GM12878 (cell line): ENCODE measurements around the gene SPAG6. TPM values are rescaled to one million over a fixed set of nuclear protein-coding genes. Genes with fewer than 3 reads are reported as not detected.

Experiments used
- ATAC-seq: fragments of 200-7000 bp; cut with Tn5 transposase; 3 replicates; pipeline ENCODE4 v1.9.1; 2020; ENCODE audit warnings: mild to moderate bottlenecking, moderate library complexity
- BruUV-seq: library from RNA; stranded (reverse); fragments of 400-500 nt; replicated peaks from 2 replicates; lab custom pipeline; 2021; lab: Mats Ljungman, UMichigan
- CTCF ChIA-PET: fragments of 300-600 bp; sonication (Branson Sonifier 250); formaldehyde crosslinking; extraction: SDS; loops from one replicate; lab custom pipeline; 2021; ENCODE audit warnings: inconsistent platforms; lab: Yijun Ruan, JAX
- POLR2A ChIA-PET: fragments of 350-600 bp; formaldehyde crosslinking; extraction: SDS; loops from one replicate; lab custom pipeline; 2021; ENCODE audit warnings: inconsistent platforms; lab: Charles Lee
- RAD21 ChIA-PET: fragments of 300-600 bp; sonication (Branson Sonifier 250); formaldehyde crosslinking; loops from one replicate; lab custom pipeline; 2023; ENCODE audit warnings: antibody characterized with exemption; ENCODE audit not compliant: unreplicated experiment; lab: Charles Lee
- SMC1A ChIA-PET: fragments of 300-600 bp; sonication (Branson Sonifier 250); formaldehyde crosslinking; loops from one replicate; lab custom pipeline; 2023; ENCODE audit not compliant: unreplicated experiment, uncharacterized antibody; lab: Charles Lee
- DNase-seq: peaks from one replicate; pipeline ENCODE4 v3.0.0-alpha.2; 2011; ENCODE audit warnings: low read depth, low spot score
- FAIRE-seq: peaks from 3 replicates; lab custom pipeline; 2011; peaks lifted over from hg19 to GRCh38; lab: Jason Lieb, UNC
- H2AFZ ChIP-seq: 2 replicates; pipeline ENCODE4 v1.6.0; 2011; ENCODE audit warnings: low read depth, low read length, control low read depth; ENCODE audit not compliant: control insufficient read depth
- H3K27ac ChIP-seq: 2 replicates; pipeline ENCODE4 v1.5.1; 2011; ENCODE audit warnings: control low read depth; ENCODE audit not compliant: control insufficient read depth, insufficient read depth
- H3K27me3 ChIP-seq, 2 experiments: replicated peaks in 1 of 2; 2 replicates each; pipeline versions ENCODE4 v1.6.0 to v1.6.1; 2011; ENCODE audit warnings: low read length in 1 of 2; ENCODE audit not compliant: control insufficient read depth in 2 of 2, insufficient read depth in 2 of 2
- H3K36me3 ChIP-seq, 2 experiments: 2 replicates each; pipeline ENCODE4 v1.5.1; 2011; ENCODE audit warnings: low read length in 1 of 2; ENCODE audit not compliant: control insufficient read depth in 2 of 2, insufficient read depth in 2 of 2
- H3K4me1 ChIP-seq: 2 replicates; pipeline ENCODE4 v1.6.1; 2011; ENCODE audit warnings: mild to moderate bottlenecking, low read length, moderate library complexity, mixed read lengths; ENCODE audit not compliant: control insufficient read depth, insufficient read depth
- H3K4me2 ChIP-seq: 2 replicates; pipeline ENCODE4 v1.6.0; 2011; ENCODE audit warnings: control low read depth; ENCODE audit not compliant: control insufficient read depth, insufficient read depth
- H3K4me3 ChIP-seq: fragments of 200-600 bp; sonication (generic); 2 replicates; pipeline ENCODE4 v1.5.1; 2016
- H3K79me2 ChIP-seq: 2 replicates; pipeline ENCODE4 v1.6.0; 2011; ENCODE audit warnings: low read length; ENCODE audit not compliant: control insufficient read depth, insufficient read depth
- H3K9ac ChIP-seq: 2 replicates; pipeline ENCODE4 v1.8.0; 2011; ENCODE audit warnings: low read length, control low read depth, mixed read lengths; ENCODE audit not compliant: control insufficient read depth, insufficient read depth
- H3K9me3 ChIP-seq: replicated peaks from 3 replicates; pipeline ENCODE4 v1.5.1; 2011; ENCODE audit warnings: mild to moderate bottlenecking, low read length; ENCODE audit not compliant: control insufficient read depth, insufficient read depth
- H4K20me1 ChIP-seq: 2 replicates; pipeline ENCODE4 v1.6.0; 2011; ENCODE audit not compliant: control insufficient read depth, insufficient read depth
- CHD2 ChIP-seq: IDR thresholded peaks from 2 replicates; pipeline ENCODE4 v1.6.1; 2011; ENCODE audit warnings: low read depth, low read length, improper control_type of control experiment, borderline replicate concordance
- EZH2 ChIP-seq: IDR thresholded peaks from 2 replicates; pipeline ENCODE4 v1.6.1; 2012; ENCODE audit warnings: low read depth, mild to moderate bottlenecking, control low read depth, inconsistent platforms, low read length, borderline replicate concordance; ENCODE audit not compliant: control insufficient read depth
- FOXM1 ChIP-seq: IDR thresholded peaks from 2 replicates; pipeline ENCODE4 v1.6.1; 2012; ENCODE audit warnings: low read depth, mild to moderate bottlenecking, inconsistent platforms, low read length, moderate library complexity
- IKZF1 ChIP-seq: fragments of 450-650 bp; conservative IDR thresholded peaks from 2 replicates; pipeline ENCODE4 v1.6.1; 2017; ENCODE audit warnings: antibody characterized with exemption, mild to moderate bottlenecking
- PML ChIP-seq: IDR thresholded peaks from 2 replicates; pipeline ENCODE4 v1.6.1; 2012; ENCODE audit warnings: low read length, inconsistent platforms
- SKIL ChIP-seq: fragments of 450-650 bp; IDR thresholded peaks from 2 replicates; pipeline ENCODE4 v1.6.1; 2017; ENCODE audit warnings: mild to moderate bottlenecking, low read depth, inconsistent platforms; ENCODE audit not compliant: poor library complexity, severe bottlenecking
- WGBS: methylation state at CpG from one replicate; pipeline ENCODE4 v1.1.6; 2016; ENCODE audit warnings: low lambda C conversion rate; ENCODE audit not compliant: insufficient replicate concordance, insufficient coverage; ENCODE audit errors: missing lambda C conversion rate; 5-methylcytosine and 5-hydroxymethylcytosine counted together
- in situ Hi-C: fragments of 300-500 bp; cut with MboI; formaldehyde crosslinking; loops from 9 replicates; pipeline ENCODE4 v1.14.3; 2018; ENCODE audit warnings: mixed read lengths
- intact Hi-C: fragments of 100-400 bp; cut with micrococcal nuclease; formaldehyde crosslinking; loops from one replicate; pipeline ENCODE4 v1.14.2; 2022; ENCODE audit not compliant: unreplicated experiment
- polyA plus RNA-seq, 11 experiments: library from polyadenylated mRNA; depleted of rRNA in 4 of 11; unstranded in 6 of 11; stranded (reverse) in 5 of 11; fragments of >200 nt; fragmentation: Nextera tagmentation in 4 of 11; fragmentation: Illumina TruSeq in 1 of 11; extraction: Ambion mirVana in 4 of 11; extraction: Trizol in 1 of 11; gene quantifications; 1 replicate in 1 of 11; 2 replicates in 10 of 11; pipeline versions ENCODE4 v1.2.1 to v1.2.3, GENCODE V29; 2011 to 2016; ENCODE audit warnings: inconsistent platforms in 2 of 11, missing spikeins in 2 of 11, low read depth in 1 of 11
- total RNA-seq, 4 experiments: library from RNA; depleted of rRNA in 3 of 4; stranded (reverse); fragments of >200 nt in 3 of 4; fragmentation: Illumina TruSeq in 1 of 4; extraction: Trizol in 1 of 4; gene quantifications; 2 replicates each; pipeline versions ENCODE4 v1.2.1 to v1.2.3, GENCODE V29; 2013 to 2021

The SPAG6 gene
- total and polyA plus RNA-seq, 10 of the 15 experiments (the other 5 are each of a cell fraction or from before 2014, with no cell fraction given) = 0.13 to 0.99 (median 0.40) TPM; not detected in 1

GRCh38 chr10:22437620-22438588, 92.6 kb downstream of the SPAG6 start:
- intact Hi-C loops (loop anchor here (1.0 to 10.0 kb wide), 5 partner anchors 97 to 549 kb away; partner anchors contain the start of genes COMMD3 and DNAJC1), in situ Hi-C loops (loop anchor here (10.0 kb wide), 1 partner anchor 433 kb away; the partner anchor contains the start of gene DNAJC1)
- H3K79me2 ChIP-seq = peaks cover 2% of the 10 kb centered on the region
- no peaks in the 10 kb centered on the region for H4K20me1 ChIP-seq
- ChIA-PET POLR2A (no interaction called here), CTCF (interaction anchor here (0.9 to 1.5 kb wide), 4 partner anchors 8 to 444 kb away, joined by 3 to 4 read pairs (median 3); no protein-coding TSS in a partner anchor), SMC1A (interaction anchor here (1.0 to 1.4 kb wide), 4 partner anchors 9 to 205 kb away, joined by 3 read pairs; no protein-coding TSS in a partner anchor), RAD21 (interaction anchor here (1.0 to 2.2 kb wide), 3 partner anchors 9 to 121 kb away, joined by 3 to 5 read pairs (median 3); partner anchors contain the start of gene COMMD3)
- no peaks in the 10 kb centered on the region; a peak in 1 of 4 replicates for H3K27me3 ChIP-seq
- 11% methylated on average over 27 of the region's 27 CpGs for WGBS
- H2AFZ ChIP-seq = peak overlapping the region; percentile 97
- no peak for DNase-seq
- H3K9ac ChIP-seq = peak overlapping the region; percentile 88
- peak overlapping the region; percentile 71 for H3K4me3 ChIP-seq
- H3K27ac ChIP-seq = peak overlapping the region; percentile 45
- TF ChIP-seq SKIL (no peak), EZH2 (no peak), CHD2 (no peak), FOXM1 (0 out of 2 replicates have a peak, but pooled peaks have one; percentile 8), PML (0 out of 2 replicates have a peak, but pooled peaks have one; percentile 10), IKZF1 (0 out of 2 replicates have a peak, but pooled peaks have one; percentile 52)
- FAIRE-seq = peak; percentile 74
- TSS peak; percentile 90 for BruUV-seq
- peak; percentile 60 for ATAC-seq
- H3K4me1 ChIP-seq = peaks cover 10% of the 10 kb centered on the region
- no peaks in the 10 kb centered on the region for H3K9me3 ChIP-seq
- H3K36me3 ChIP-seq = no peaks in the 10 kb centered on the region
- H3K4me2 ChIP-seq = peak overlapping the region; percentile 77
